CD4-positive, alpha-beta T cell treated with Interleukin-1 beta for 1 hour (primary cell): ENCODE results near the gene UXS1.

Source experiments
- DNase-seq, 2 donors: peaks; one replicate each; pipeline ENCODE4 v3.0.0-alpha.2; 2020 to 2022

Gene UXS1

GRCh38 chr2:106187273-106187891 lies 6.7 kb downstream of the UXS1 start:
- DNase-seq, result no peak

- DNase-seq, result no peak
Observed at GRCh38 chr2:106185475-106186184, 8.5 kb downstream of the UXS1 start.

GRCh38 chr2:106184857-106185256 lies 9.2 kb downstream of the UXS1 start:
- DNase-seq, result no peak

GRCh38 chr2:106184394-106184793 lies 9.7 kb downstream of the UXS1 start:
- no peak for DNase-seq

GRCh38 chr2:106183101-106183696 lies 10.9 kb downstream of the UXS1 start:
- no peak for DNase-seq

GRCh38 chr2:106181064-106181463 lies 13.0 kb downstream of the UXS1 start:
- DNase-seq, result no peak

- no peak for DNase-seq
Observed at GRCh38 chr2:106180602-106181001, 13.5 kb downstream of the UXS1 start.

GRCh38 chr2:106178716-106179115 lies 15.4 kb downstream of the UXS1 start:
- DNase-seq, result no peak

GRCh38 chr2:106177581-106177980 lies 16.5 kb downstream of the UXS1 start:
- no peak for DNase-seq

- no peak for DNase-seq
Observed at GRCh38 chr2:106176446-106177099, 17.5 kb downstream of the UXS1 start.

- DNase-seq, result no peak
Observed at GRCh38 chr2:106175086-106175850, 18.8 kb downstream of the UXS1 start.

- no peak for DNase-seq
Observed at GRCh38 chr2:106174056-106174455, 20.0 kb downstream of the UXS1 start.

- no peak for DNase-seq
Observed at GRCh38 chr2:106172649-106173048, 21.5 kb downstream of the UXS1 start.

- DNase-seq, result no peak
Observed at GRCh38 chr2:106168657-106169056, 25.4 kb downstream of the UXS1 start.

- no peak for DNase-seq
Observed at GRCh38 chr2:106167067-106167466, 27.0 kb downstream of the UXS1 start.

- DNase-seq, result no peak
Observed at GRCh38 chr2:106165561-106165960, 28.5 kb downstream of the UXS1 start.

GRCh38 chr2:106165029-106165428 lies 29.1 kb downstream of the UXS1 start:
- no peak for DNase-seq

- DNase-seq, result no peak
Observed at GRCh38 chr2:106163948-106164545, 30.1 kb downstream of the UXS1 start.

GRCh38 chr2:106161938-106162820 lies 31.9 kb downstream of the UXS1 start:
- DNase-seq, result no peak

- DNase-seq, result no peak
Observed at GRCh38 chr2:106161341-106161740, 32.8 kb downstream of the UXS1 start.

GRCh38 chr2:106160786-106161261 lies 33.3 kb downstream of the UXS1 start:
- DNase-seq, result peak; percentile 46 to 56
